NCI-H82 treated with DMSO at 0.1 percent for 48 hours (cell line): ENCODE results near the gene SRP68.
"Not testable (repeated sequence)": the region's sequence is repeated elsewhere in the genome, so short reads cannot be mapped to it uniquely, and the experiment has no call there.

Experiments used
- DNase-seq: peaks from one replicate; lab custom pipeline; 2025; ENCODE audit not compliant: unreplicated experiment; lab: John Stamatoyannopoulos, UW

Gene SRP68

GRCh38 chr17:76076765-76077583, 4.7 kb upstream of the SRP68 start:
- no peak for DNase-seq

DNA sequence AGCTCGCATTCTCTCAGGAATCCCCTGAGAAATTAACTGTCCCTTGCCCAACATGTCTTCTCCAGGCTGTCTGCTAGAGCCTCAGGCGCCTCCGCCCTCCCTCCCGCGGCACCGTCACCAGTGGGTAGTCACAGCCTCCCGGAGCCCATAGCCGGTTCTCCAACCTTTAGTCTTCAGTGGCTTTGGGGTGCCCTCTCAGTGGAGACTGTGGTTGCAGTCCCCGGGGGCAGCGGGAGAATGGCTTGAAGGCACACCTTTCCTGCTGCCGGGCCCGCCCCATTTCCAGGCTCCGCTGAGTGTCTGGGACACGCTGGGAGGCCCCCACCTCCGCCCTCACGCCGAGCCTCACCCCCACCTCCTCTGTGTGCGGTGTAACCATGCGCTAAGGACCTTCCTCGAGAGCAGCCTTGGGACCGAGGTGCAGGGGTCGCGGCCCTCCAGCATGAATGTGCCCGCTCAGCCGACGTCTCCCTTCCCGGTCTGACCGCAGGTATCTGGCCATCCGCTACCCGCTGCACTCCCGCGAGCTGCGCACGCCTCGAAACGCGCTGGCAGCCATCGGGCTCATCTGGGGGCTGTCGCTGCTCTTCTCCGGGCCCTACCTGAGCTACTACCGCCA, 3.9 kb upstream of the SRP68 start:
- no peak for DNase-seq

GRCh38 chr17:76075364-76076145, 3.2 kb upstream of the SRP68 start:
- no peak for DNase-seq

- no peak for DNase-seq
Observed at GRCh38 chr17:76074390-76075363, 2.4 kb upstream of the SRP68 start, which contains the start of gene GALR2. GALR2 (plus strand) TSS chr17:76074781; CDS start chr17:76074884, 103 bp downstream.

DNA sequence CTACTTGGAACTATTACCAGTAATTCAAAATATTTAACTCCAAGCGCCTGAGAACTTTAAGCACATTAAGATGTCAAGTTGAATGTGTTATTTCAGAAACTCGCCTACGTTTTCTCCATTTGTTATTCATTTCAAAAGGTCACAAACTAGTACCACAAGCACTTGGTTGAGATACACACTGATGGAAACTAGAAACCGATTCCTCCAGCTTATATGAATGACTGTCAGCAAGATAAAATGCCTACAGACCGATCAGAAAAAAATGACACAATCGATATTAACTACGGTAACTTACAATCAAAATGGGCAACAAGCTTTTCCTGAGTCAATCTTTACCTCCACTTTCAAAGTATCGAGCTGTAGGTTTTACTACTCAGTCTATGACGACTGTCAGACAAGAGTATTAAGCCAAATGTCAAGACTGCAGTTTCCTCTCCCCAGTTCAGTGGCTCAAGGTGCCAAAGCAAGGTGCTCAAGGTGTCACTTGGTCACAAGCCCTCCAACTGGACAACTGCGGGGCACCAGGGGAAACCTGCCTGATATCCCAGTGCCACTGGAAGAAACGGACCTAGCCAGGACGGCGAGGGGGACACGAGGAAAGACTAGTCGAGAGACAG, 678 bp downstream of the SRP68 start:
- no peak for DNase-seq

DNA sequence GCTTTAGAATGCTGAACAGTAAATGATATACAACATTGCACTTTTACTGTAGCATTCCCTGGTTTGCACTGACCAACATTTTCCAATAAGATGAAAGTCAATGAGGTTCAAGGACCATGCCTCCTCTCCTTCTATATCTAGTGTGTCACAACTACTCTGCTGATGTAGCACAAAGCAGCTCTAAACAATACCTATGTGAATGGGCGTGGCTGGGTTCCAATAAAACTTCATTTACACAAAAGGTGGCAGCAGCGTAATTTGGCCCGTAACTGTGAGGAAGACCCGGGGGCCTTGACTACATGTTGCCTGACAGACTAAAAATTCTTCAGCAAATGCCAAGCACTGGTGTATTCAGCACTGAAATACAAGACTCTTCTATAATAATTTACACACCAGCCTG, 6.5 kb downstream of the SRP68 start:
- no peak for DNase-seq

DNA sequence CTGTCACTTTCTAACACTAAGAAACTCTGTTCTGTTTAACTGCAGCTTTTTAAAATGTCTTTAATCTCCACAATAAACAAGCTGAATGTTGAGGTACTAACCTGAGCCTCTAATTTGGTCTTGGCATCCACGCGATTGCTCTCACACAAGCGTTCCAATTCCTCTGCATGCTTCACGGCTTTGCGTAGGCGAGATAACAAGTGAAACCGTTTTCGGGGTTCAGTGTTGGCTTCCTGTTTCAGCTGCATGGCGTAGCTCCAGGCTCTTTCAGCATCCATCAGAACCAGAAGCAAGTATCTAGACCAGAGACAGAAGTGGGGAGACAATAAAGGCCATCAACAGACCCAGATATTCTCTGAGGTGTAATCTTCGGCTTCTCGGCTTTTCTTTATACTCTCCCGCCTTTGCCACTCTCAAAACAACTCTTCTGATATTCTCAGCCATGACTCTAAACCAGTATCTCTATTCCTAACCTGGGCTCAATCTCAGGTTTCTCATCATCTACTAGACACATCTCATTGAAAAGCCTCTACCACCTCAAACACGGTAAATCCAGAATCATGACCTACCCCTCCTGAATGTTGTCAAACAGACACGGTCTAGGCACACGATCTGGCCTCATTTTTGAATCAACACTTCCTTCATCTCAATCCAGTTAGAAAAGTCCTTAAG, 8.3 kb downstream of the SRP68 start:
- DNase-seq: no peak

DNA sequence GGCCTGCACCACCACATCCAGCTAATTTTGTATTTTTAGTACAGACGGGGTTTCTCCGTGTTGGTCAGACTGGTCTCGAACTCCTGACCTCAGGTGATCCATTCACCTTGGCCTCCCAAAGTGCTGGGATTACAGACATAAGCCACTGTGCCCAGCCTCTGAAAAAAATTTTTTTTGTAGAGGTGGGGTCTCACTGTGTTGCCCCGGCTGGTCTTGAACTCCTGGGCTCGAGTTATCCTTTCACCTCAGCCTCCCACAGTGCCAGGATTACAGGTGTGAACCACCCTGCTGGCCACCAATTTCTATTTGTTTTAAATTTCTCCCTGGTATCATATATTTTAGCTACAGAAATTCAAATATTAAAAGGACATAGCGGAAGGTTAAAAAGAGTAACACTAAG, 14.1 kb downstream of the SRP68 start:
- not testable (repeated sequence) for DNase-seq

DNA sequence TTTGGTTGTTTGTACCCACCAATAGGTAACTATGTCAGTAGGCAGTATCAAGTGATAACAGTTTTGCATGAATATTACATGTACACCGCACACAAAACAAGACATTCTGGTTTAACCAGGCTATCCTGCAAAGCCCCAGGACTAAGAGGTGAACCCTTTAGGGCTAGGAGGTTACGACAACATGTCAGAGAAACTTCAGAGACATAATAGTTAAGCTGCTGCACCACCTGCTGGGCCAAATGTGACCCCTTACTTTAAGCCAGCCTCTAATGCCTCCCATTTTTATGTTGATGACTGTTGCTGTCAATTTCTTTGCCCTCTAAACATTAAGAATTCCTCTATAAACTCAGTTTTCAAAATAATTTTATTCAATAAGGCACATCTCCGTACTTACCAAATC, 15.4 kb downstream of the SRP68 start:
- DNase-seq: no peak

- DNase-seq: no peak
Observed at GRCh38 chr17:76054112-76054476, 18.2 kb downstream of the SRP68 start.

DNA sequence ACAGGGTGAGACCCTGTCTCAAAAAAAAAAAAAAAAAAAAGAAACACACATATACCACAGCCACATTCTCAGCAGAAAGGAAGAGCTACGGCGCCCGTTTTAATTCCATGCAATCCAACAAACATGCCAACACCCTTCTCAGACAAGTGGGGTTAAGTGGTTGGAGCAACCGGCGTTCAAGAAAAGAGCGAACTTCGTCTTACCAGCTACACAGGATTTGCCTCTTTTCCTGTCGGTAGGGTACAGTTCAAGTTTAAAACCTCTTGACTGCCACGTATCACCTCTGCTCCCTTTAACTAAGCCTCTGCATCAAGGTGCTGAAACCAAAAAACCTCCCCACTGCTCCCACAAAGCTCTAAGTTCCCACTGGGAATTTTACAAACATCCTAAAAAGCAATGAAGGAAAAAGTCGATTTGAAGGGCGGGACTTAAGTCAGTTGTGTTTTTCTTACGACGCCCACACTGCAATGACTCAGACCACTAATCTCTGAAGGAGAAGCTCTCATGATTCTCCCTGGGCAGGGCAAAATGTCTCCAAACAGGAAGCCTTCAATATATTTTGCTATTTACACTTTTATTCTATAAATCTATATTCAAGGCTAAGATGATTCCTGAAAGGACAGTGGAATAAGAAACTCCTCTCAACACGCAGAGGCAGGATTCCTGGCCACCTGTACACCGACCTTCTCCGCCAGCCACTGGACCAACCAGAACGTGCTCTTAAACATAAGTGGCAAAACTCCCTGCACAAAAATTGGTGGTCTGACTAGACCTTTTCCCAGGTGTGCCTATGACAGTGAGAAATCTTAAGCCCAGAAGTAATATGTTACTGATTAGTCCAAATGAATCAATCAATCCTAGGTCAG, 18.8 kb downstream of the SRP68 start:
- no peak for DNase-seq

DNA sequence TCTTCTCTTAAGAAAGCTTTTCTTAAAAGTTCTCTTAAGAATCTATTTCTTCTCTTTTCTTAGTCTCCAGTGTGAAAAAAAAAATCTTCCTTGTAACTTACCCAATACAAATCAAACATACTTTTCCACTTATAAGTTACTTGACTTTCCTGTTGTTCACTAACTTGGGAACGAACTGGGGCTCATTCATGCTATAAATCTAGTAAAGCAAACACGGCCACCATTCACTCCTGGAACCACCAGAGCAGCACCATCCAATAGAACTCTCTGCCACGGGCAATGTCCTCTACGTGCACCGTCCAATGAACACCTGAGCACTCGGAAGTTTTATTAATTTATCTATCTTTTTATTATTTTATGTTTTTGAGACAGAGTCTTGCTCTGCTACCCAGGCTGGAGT, 20.8 kb downstream of the SRP68 start:
- DNase-seq: no peak

DNA sequence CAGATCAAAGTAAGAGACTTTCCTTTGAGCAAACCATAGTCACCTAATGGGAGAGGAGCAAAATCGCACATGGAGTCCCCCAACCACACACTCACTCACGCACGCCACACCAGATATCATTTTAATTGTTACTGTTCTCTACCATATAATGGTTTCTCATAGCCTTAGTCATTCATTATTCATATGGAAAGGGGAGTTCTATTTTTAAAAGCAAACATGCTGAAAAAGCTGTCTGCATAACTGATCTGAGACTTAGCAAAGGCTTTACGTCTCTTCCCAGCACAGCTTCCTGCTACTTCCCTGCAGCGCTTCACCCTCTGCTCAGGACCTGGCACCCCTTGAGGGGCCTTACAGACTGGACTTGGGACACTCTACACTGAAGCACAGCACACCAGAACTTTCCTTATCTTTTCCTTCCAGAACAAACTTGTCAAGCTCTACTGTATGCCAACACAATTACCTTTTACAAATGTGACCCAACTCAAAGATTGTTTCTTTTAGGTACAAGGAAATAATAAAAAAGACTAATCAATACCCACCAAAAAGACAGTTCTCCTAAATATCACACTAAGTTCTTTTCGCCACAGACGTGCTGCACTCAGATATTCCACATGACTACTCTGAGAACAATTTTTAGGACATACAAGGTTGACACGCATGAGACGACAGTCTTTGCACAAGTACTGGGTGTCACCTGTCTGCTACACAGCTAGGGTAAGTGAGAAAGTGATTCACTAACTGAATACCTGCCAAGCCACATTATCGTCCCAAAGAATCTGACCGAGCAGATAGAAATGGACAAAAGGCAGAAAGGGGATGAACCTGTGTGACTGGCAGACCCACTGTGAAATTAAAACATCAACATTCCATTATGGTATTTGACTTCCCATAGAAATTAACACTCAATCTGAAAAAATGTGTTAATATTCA, 21.5 kb downstream of the SRP68 start:
- DNase-seq: no peak

GRCh38 chr17:76049836-76050537, 22.3 kb downstream of the SRP68 start:
- no peak for DNase-seq

DNA sequence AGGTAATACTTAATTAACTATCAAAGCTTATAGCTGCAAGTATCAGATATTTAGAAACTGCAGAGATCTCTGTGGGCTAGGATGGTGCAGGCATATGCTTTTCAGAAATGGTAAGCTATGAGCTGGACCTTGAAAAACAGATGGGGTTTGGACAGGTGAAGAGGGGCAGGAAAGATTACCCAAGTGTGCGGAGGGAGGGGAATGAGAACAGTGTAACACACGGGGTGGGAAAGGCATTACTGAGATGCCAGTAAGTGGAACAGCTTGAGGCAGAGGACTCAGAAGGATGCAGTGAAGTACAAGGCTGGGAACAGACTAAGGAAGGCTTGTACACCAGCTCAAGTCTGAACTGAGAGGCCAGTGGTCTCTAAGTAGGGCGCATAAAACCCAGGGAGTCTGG, 23.1 kb downstream of the SRP68 start:
- no peak for DNase-seq

- no peak for DNase-seq
Observed at GRCh38 chr17:76048711-76049110, 23.6 kb downstream of the SRP68 start.

DNA sequence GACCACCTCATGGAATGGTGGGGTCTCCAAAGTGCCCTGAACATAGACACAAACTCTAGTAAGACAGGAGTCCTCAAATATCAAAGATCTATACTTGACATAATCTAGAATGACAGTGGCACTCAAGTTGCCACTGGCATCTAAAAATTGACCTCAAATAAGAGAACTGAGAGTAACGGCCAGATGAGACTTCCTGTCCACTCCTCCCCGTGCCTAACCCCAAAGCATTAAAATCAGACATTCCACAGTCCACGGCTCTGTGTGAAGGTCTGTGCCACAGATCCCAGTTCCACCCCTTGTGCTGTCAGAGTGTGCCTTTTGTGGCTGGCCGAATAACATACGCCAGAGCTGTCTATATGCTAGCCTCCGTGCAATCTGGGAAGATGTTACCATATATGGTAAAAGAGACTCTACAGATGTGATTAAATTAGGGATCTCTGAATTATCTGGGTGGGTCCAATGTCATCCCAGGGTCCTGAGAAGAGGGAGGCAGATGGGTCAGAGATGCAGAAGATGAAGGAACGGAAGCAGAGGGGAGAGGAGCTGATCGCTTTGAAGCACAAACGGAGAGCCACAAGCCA, 24.2 kb downstream of the SRP68 start:
- DNase-seq: no peak
